ENCODE measurements around the gene PLEKHH2.
"Not testable (repeated sequence)": the region's sequence is repeated elsewhere in the genome, so short reads cannot be mapped to it uniquely, and the experiment has no call there.

Gene PLEKHH2

DNA sequence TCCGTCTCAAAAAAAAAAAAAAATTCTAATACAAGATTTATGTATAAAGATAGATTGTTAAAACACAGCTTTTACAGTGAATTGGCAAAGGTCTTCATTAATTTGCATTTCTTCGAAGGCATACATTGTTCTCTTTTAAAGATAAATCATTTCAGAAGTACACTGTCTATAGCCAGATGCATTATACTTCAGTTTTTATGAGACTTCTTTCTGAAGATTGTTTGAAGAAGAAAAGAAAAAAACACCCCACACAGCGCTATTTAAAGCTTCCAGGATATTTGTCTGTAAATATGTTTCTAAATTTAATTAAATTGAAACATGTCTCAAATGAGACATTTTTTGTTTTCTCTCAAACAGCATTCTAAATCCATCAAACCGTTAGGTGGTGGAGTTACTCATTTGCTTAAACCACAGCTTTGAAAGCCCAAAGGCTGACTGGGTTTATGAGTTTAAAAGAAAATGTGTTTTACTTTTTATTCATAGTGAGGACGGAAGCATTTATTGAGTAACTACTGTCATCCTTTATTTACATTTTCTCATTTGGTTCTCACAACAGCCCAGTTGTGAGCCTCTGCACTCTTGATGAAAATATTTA lies 81.6 kb downstream of the PLEKHH2 start:
- ChIA-PET CTCF (no interaction called here), POLR2A (no interaction called here)
- TF ChIP-seq FOXA1 (IDR thresholded peaks at IDR 0.05) (no peak), LEF1 (IDR thresholded peaks at IDR 0.05; ENCODE audit: borderline replicate concordance) (no peak), ZNF384 (IDR thresholded peaks at IDR 0.05) (no peak), FOXK2 (IDR thresholded peaks at IDR 0.05) (no peak)
- DNase-seq (ENCODE audit: extremely low spot score): no peak

DNA sequence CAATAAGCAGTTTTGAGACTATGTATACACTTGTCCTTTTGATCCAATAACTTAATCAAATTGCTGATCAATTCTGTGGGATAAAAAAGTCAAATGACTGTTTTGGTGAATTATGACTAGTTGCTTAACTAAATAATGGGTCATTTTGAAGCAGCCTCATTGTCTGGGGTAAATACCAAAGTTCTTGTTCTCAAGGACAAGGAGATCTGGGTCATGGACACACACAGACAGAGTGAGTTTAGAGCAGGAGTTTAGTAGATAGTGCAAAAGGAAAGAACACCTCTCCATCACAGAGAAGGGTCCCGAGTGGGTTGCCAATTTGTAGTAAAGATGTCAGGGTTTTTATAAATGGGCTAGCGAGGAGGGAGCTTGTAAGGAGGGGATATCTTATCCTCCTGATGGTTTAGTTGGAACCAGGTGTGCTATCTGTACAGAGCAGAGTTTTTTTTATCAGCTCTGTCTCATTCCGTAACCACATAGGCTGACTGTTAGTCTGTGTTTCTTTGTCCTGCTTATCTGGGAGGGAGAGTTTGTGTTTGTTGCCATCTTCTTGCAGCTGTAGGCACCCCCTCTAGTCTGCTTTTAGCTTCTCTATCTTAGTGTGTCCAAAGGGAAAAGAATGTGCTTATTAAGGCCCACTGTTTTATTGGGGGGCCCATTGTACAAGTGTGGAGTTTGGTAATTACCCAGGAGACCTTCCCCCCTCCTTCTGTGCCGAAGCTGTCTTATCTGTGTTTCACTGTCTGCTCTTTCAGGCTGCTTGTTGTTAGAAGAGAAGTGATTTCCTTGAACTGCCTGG lies 87.9 kb downstream of the PLEKHH2 start:
- POLR2A ChIA-PET: interaction anchor here (0.8 to 1.3 kb wide), 3 partner anchors 49 to 129 kb away, joined by 3 to 4 read pairs (median 4); partner anchors contain the start of genes DYNC2LI1, PLEKHH2 and THADA
- TF ChIP-seq, protein P1, sequence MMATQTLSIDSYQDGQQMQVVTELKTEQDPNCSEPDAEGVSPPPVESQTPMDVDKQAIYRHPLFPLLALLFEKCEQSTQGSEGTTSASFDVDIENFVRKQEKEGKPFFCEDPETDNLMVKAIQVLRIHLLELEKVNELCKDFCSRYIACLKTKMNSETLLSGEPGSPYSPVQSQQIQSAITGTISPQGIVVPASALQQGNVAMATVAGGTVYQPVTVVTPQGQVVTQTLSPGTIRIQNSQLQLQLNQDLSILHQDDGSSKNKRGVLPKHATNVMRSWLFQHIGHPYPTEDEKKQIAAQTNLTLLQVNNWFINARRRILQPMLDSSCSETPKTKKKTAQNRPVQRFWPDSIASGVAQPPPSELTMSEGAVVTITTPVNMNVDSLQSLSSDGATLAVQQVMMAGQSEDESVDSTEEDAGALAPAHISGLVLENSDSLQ (IDR thresholded peaks at IDR 0.05): no peak
- TF ChIP-seq HDGF (IDR thresholded peaks at IDR 0.05; ENCODE audit: borderline replicate concordance) (no peak), ZNF384 (IDR thresholded peaks at IDR 0.05) (no peak), FOXK2 (IDR thresholded peaks at IDR 0.05) (no peak), L3MBTL2 (conservative IDR thresholded peaks at IDR 0.05) (no peak), SUZ12 (IDR thresholded peaks at IDR 0.05) (no peak), NFRKB (IDR thresholded peaks at IDR 0.05) (no peak), FOXA1 (IDR thresholded peaks at IDR 0.05) (no peak), TARDBP (IDR thresholded peaks at IDR 0.05) (no peak), LEF1 (IDR thresholded peaks at IDR 0.05; ENCODE audit: borderline replicate concordance) (no peak), ARNT (IDR thresholded peaks at IDR 0.05) (no peak), BHLHE40 (IDR thresholded peaks at IDR 0.05; ENCODE audit: borderline replicate concordance) (no peak), FOXM1 (IDR thresholded peaks at IDR 0.05; ENCODE audit: borderline replicate concordance) (no peak), CTBP1 (IDR thresholded peaks at IDR 0.05; ENCODE audit: borderline replicate concordance) (no peak), SP1 (IDR thresholded peaks at IDR 0.05) (no peak), ELF4 (IDR thresholded peaks at IDR 0.05) (no peak)
- no peak for DNase-seq (ENCODE audit: extremely low spot score)
- CTCF ChIA-PET: interaction anchor here (0.6 to 1.3 kb wide), 3 partner anchors 12 to 143 kb away, joined by 3 to 4 read pairs (median 4); no protein-coding TSS in a partner anchor

DNA sequence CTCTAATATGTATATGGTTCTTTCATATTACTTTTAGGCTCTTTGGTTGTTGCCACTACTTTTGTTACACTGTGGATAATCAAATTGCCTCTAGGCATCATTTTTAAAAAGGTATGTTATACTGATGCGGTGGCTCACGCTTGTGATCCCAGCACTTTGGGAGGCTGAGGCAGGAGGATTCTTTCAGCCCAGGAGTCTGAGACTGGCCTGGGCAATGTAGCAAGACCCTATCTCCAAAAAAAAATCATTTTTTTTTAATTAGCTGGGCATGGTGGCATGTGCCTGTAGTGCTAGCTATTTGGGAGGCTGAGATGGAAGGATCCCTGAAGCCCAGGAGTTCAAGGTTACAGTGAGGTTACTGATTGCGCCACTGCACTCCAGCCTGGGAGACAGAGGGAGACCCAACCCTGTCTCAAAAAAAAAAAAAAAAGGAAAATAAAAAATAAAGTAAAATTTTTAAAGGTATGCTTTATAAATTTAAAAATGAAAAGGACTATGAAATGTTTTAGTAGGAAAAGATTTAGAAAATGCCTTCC lies 88.7 kb downstream of the PLEKHH2 start:
- ChIA-PET POLR2A (interaction anchor here (1.3 kb wide), 1 partner anchor 89 kb away, joined by 3 read pairs; the partner anchor contains the start of gene PLEKHH2), CTCF (interaction anchor here (1.3 kb wide), 1 partner anchor 11 kb away, joined by 4 read pairs; no protein-coding TSS in a partner anchor)
- DNase-seq (ENCODE audit: extremely low spot score): no peak
- TF ChIP-seq TARDBP (IDR thresholded peaks at IDR 0.05) (no peak), ARNT (IDR thresholded peaks at IDR 0.05) (no peak), LEF1 (IDR thresholded peaks at IDR 0.05; ENCODE audit: borderline replicate concordance) (no peak), BHLHE40 (IDR thresholded peaks at IDR 0.05; ENCODE audit: borderline replicate concordance) (no peak), CTBP1 (IDR thresholded peaks at IDR 0.05; ENCODE audit: borderline replicate concordance) (no peak), HDGF (IDR thresholded peaks at IDR 0.05; ENCODE audit: borderline replicate concordance) (no peak), NFRKB (IDR thresholded peaks at IDR 0.05) (no peak), L3MBTL2 (conservative IDR thresholded peaks at IDR 0.05) (no peak)
- TF ChIP-seq, protein P1 (IDR thresholded peaks at IDR 0.05): no peak

DNA sequence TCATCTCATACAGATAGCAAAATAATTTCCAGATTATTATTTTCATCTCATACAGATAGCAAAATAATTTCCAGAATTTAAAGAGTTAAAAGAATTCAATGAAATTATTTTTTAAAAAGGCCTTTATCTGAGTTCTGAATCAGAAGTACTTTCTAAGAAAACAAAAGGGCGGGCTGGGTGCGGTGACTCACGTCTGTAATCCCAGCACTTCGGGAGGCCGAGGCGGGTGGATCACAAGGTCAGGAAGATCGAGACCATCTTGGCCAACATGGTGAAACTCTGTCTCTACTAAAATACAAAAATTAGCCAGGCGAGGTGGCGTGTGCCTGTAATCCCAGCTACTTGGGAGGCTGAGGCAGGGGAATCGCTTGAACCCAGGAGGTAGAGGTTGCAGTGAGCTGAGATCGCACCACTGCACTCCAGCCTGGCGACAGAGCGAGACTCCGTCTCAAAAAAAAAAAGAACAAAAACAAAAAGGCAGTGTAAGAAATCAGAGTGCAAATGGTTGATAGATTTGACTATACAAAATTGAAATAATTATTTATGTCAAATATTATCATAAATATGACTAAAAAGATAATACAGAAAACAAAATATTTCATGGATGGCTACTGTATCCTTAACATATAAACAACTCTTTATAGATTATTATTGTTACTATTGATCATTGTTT lies 90.0 kb downstream of the PLEKHH2 start:
- DNase-seq (ENCODE audit: extremely low spot score); CTCF ChIA-PET; POLR2A ChIA-PET: not testable (repeated sequence)

DNA sequence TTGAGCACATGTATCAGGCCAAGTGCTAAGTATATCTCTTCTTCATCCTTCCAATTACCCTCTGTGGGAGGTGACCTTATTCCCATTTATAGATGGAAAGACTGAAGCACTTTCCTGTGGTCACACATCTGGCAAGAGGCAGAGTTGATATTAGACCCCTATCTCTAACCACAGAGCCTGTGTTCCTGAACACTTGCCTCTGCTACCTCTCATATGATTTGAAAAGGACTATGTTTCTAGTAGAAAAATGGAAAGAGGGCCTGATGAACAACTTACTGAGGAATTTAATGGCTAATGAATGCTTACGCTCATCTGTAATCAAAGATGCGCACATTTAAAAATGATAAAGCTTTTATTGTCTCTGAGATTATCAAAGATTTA lies 90.6 kb downstream of the PLEKHH2 start:
- DNase-seq (ENCODE audit: extremely low spot score): no peak
- ChIA-PET POLR2A (no interaction called here), CTCF (no interaction called here)
- TF ChIP-seq ARNT (IDR thresholded peaks at IDR 0.05) (no peak), SUZ12 (IDR thresholded peaks at IDR 0.05) (no peak)

DNA sequence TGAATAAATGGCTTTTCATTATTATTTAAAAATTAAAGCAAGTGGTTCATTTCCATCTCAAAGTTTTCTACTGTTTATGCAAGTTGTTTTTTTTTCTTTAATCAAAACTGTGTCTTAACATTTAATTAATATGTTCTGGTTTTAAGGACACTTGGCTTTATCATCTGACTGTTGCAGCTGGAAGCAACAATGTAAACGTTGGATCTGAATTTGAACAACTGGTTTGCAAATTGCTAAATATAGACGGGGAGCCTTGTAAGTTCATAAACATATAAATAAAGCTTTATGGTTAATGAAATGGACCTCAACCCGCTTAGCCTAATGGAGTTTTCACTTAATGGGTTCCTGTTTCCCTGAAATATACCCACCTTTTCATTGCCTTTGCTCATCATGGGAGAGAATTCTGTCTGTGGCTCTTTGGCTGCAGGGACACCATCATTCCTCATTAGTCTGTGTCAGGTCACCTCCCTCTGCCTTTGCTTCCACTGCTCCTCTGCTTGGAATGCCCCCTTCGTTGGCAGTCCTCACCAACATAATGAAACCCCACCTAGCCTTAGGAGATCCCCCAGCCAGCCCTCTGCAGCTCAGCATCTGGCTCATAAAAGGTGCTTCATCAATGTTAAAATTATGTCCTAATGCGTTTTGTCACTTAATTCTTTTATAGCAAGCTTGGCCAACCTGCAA lies 92.6 kb downstream of the PLEKHH2 start:
- POLR2A ChIA-PET: no interaction called here
- no peak for DNase-seq (ENCODE audit: extremely low spot score)
- TF ChIP-seq ELF4 (IDR thresholded peaks at IDR 0.05) (no peak), SUZ12 (IDR thresholded peaks at IDR 0.05) (no peak), LEF1 (IDR thresholded peaks at IDR 0.05; ENCODE audit: borderline replicate concordance) (no peak), SP1 (IDR thresholded peaks at IDR 0.05) (no peak), HDGF (IDR thresholded peaks at IDR 0.05; ENCODE audit: borderline replicate concordance) (no peak), TARDBP (IDR thresholded peaks at IDR 0.05) (no peak), FOXA1 (IDR thresholded peaks at IDR 0.05) (no peak), CTBP1 (IDR thresholded peaks at IDR 0.05; ENCODE audit: borderline replicate concordance) (no peak), NFRKB (IDR thresholded peaks at IDR 0.05) (no peak), ARNT (IDR thresholded peaks at IDR 0.05) (no peak), ZNF384 (IDR thresholded peaks at IDR 0.05) (no peak), FOXK2 (IDR thresholded peaks at IDR 0.05) (no peak), BHLHE40 (IDR thresholded peaks at IDR 0.05; ENCODE audit: borderline replicate concordance) (no peak), FOXM1 (IDR thresholded peaks at IDR 0.05; ENCODE audit: borderline replicate concordance) (no peak), L3MBTL2 (conservative IDR thresholded peaks at IDR 0.05) (no peak)
- TF ChIP-seq, protein P1 (IDR thresholded peaks at IDR 0.05): no peak
- CTCF ChIA-PET: interaction anchor here (0.7 kb wide), 1 partner anchor 11 kb away, joined by 4 read pairs; no protein-coding TSS in a partner anchor

All from HEK293T (cell line).